AG20443 (cell line): ENCODE measurements around the gene S100A16.
"Not testable (repeated sequence)": the region's sequence is repeated elsewhere in the genome, so short reads cannot be mapped to it uniquely, and the experiment has no call there.

Experiments used
- DNase-seq: peaks from one replicate; pipeline ENCODE4 v3.0.0; 2012; ENCODE audit warnings: low spot score, mixed read lengths

Gene S100A16

DNA sequence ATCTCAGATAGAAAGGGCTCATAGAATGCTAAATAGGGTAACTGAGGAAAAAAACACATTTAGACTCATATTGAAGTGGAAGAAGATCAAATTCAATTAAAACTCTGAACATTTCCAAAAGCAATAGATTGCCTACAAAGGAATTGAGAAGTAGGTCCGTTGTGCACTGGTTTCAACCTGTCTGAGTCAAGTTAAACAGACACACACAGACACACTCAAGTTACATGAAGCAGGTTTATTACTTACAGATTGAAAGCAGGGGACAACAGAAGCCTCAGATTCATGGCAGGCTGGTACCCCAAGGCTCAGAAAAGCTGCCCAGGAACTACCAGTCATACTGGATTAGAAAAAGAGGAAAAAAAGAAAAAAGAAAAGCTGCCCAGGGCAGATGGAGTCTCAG is 26.6 kb downstream of the S100A16 start:
- no peak for DNase-seq

DNA sequence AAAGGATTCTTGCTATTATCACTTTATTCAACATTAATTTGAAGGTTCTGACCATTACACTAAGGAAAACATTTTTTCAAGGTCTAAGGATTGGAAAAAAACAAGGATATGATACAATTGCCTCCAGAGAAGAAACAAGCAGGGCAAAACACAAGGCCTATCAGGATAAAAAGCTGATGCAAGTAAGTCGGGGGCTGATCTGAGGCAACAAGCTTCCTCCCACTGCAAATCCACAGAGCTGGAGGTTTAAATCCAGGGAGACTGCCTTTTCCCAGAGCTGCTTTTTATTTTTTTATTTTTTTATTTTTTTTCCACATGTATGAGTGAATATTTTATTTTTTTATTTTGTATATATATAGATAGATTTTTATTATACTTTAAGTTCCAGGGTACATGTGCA is 27.9 kb downstream of the S100A16 start:
- DNase-seq = no peak

DNA sequence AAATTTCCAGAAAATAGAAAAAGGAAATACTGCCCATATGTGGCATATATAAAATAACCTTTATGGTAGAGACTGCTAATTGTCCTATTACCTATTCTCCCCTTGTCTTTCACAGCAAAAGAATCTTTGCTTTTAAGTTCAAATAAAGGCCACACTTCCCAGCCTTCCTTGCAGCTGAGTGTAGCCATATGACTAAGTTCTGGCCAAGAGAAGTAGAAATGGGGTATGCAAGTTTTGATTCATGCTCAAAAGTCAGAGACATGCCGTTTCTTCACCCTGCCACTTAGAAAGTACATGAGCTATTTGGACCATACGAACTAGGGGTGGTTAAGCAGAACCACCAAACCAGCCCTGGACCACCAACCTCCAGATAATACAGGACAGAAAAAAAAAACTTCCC is 29.0 kb downstream of the S100A16 start:
- no peak for DNase-seq

DNA sequence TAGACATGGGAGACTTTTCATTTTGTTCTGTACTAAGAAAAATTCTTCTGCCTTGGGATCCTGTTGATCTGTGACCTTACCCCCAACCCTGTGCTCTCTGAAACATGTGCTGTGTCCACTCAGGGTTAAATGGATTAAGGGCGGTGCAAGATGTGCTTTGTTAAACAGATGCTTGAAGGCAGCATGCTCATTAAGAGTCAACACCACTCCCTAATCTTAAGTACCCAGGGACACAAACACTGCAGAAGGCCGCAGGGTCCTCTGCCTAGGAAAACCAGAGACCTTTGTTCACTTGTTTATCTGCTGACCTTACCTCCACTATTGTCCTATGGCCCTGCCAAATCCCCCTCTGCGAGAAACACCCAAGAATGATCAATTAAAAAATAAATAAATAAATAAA is 29.4 kb downstream of the S100A16 start:
- DNase-seq = not testable (repeated sequence)

DNA sequence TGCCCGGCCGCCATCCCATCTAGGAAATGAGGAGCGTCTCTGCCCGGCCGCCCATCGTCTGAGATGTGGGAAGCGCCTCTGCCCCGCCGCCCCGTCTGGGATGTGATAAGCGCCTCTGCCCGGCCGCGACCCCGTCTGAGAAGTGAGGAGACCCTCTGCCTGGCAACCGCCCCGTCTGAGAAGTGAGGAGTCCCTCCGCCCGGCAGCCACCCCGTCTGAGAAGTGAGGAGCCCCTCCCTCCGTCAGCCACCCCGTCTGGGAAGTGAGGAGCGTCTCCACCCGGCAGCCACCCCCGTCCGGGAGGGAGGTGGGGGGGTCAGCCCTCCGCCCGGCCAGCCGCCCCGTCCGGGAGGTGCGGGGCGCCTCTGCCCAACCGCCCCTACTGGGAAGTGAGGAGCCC is 30.1 kb downstream of the S100A16 start:
- not testable (repeated sequence) for DNase-seq

DNA sequence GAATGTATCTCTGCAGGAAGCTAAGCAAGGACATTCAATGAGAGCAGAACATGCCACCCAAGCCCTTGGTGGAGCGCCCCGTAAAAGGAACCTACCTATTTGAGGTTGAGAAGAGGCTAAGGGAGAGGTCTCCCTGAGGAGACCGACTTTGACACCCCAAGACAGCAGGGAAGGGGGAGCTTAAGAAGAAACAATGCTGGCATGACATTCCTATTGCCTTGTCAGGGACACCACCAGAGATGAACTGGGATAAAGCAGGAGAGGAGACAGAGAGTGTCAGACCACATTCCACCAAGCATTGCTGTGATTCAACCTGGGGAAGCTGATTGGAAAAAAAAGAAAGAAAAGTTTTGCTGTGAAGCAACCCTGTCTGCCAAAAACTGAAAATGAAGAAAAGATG is 34.0 kb downstream of the S100A16 start:
- DNase-seq = peak; percentile 34

DNA sequence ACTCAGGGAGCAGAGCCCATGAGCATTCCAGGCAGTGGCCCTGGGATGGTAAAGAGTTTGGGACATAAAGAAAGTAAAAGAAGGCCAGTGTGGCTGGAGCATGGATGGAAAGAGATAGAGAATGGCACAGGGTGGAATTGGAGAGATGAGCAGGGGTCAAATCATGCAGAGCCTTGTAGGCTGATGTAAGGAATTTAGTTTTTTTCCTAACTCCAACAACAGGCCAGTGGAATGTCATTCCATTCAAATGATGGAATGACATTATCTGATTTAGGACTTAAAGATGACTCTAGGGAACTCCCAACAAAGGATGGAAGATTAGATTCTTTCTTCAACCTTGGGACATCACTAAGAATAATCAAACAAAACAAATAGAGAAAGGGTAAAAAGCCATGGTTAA is 34.4 kb downstream of the S100A16 start:
- peak; percentile 36 for DNase-seq

DNA sequence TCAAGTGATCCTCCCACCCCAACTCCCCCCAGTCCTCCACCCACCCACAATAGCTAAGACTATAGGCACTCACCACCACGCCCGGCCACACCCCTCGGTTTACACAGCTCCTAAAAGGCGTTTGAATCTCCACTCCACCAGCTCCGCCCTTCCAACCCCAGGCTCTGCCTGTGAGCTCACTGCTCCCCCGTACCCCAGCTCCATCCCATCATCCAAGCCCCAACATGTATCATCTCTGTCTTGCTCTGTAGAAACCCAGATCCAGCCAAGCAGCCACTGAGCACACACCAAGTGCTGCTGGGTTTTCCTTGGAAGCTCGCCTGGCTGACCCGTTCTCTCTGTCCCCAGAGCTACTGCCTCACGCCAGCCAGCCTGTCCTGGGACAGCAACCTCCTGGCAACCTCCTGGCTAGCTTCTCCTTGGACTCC is 35.3 kb downstream of the S100A16 start:
- no peak for DNase-seq

DNA sequence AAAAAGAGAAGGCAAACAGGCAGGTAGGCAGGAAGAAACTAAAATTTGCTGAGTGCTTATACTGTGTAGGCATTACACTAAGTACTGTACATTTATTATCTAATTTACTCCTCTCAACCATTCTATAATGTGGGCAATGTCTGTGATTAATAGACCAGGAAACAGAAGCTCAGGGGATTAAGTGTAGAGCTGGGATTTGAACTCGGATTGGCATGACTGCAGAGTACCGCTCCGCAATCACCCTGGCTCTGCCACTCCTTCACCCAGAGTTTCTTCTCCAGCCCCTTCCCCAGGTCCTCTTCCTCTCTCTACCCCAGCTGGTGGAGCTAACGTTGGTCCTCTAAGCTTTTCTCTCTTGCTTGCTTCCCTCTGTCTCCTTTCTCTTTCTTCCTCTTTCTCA is 35.8 kb downstream of the S100A16 start:
- DNase-seq = no peak

DNA sequence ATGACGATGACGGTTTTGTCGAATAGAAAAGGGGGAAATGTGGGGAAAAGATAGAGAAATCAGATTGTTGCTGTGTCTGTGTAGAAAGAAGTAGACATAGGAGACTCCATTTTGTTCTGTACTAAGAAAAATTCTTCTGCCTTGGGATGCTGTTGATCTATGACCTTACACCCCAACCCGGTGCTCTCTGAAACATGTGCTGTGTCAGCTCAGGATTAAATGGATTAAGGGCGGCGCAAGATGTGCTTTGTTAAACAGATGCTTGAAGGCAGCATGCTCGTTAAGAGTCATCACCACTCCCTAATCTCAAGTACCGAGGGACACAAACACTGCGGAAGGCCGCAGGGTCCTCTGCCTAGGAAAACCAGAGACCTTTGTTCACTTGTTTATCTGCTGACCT is 37.4 kb downstream of the S100A16 start:
- not testable (repeated sequence) for DNase-seq

DNA sequence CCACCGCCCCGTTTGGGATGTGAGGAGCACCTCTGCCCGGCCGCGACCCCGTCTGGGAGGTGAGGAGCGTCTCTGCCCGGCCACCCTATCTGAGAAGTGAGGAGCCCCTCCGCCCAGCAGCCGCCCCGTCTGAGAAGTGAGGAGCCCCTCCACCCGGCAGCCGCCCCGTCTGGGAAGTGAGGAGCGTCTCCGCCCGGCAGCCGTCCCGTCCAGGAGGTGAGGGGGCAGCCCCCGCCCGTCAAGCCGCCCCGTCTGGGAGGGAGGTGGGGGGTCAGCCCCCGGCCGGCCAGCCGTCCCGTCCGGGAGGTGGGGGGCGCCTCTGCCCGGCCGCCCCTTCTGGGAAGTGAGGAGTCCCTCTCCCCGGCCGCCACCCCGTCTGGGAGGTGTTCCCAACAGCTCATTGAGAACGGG is 37.9 kb downstream of the S100A16 start:
- DNase-seq = not testable (repeated sequence)

DNA sequence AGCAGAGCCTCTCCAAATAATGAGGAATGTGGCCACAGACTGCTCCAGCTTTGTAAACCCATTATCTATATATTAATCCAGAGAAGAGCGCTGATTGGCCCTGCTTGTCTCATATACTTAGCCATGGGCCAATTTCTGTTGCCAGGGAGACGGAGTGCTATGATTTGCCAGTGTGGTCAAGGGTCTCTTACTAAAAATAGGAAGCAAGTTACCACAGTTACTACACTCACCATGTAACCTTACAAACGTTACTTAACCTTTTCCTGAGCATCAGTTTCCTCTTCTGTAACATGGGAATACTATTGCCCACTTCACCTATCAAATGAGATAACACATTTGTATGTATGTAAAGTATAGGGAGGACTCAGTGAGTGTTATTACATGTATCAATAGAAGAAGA is 39.6 kb downstream of the S100A16 start:
- DNase-seq = no peak

DNA sequence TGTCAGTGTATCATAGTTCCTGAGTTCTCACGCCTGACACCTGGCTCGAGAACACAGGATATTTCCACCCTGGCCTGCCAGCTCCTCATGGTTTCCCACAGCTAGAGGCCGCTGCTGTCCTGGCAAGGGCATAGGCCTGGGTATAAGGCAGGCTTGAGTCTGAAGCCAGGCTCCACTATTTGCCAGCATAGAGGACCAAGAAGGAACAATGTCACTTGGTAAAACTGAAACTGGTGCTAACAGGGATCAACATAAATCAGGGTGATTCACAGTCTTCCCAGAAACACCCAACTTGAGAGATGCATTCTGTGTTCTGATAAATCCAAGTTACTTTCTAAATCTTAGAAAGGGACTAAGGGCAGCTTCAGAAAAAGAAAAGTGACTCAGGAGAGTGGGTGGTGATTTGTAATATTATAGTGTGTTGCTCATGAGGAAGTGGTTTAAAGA is 40.3 kb downstream of the S100A16 start:
- DNase-seq = peak; percentile 85

DNA sequence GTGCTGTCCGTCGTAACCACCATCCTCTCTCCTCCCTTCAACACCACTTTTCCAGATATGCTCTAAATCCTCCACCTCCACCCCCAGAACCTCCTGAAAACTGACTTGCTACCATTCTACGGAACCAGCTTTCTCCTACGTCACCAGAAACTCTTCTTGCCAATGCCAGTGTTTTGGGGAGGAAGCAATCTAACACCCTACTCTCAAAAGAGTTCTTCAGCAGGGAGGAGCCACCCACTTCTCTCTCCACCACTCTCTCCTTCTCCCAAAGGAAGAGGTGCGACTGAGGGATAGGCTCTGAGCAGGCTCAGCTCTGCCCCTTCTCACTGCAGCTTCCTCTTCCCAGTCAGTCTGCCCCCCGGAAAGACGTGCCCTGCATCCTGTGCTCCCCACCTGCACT is 41.2 kb downstream of the S100A16 start:
- no peak for DNase-seq

DNA sequence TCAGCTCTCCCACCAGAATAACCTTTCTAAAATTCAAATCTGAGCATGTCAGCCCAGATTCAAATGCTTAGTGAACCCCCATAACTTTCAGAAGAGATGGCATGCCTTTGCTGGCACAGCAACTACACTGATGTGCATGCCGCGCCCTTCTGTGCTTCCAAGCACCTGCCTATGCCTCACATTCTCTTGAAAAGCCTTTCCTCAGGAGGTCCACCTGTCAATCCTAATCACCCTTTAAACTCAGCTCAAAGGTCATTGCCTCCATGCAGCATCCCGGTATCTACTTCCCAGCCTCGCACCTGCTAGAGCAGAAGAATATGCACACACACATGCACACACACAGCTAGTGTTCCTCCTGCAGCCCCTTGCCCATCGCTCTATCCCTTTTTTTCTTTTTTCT is 42.1 kb downstream of the S100A16 start:
- no peak for DNase-seq

DNA sequence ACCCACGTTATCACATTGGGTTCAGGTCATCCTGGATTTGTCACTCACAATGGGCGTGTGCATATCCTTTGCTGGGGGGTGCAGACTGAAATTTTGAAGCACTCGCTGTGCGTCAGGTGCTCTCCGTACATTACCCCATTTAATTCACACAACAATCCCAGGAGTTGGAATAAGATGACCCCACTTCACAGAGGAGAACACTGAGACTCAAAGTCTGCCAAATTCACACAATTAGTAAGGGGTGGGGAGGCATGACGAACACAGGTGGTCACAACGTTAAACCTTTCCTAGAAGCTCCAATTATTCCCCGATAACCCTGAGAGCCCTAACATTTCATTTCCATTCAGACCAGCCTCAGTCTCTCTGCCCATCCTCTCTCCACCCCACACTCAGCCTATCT is 43.5 kb downstream of the S100A16 start:
- DNase-seq = no peak

DNA sequence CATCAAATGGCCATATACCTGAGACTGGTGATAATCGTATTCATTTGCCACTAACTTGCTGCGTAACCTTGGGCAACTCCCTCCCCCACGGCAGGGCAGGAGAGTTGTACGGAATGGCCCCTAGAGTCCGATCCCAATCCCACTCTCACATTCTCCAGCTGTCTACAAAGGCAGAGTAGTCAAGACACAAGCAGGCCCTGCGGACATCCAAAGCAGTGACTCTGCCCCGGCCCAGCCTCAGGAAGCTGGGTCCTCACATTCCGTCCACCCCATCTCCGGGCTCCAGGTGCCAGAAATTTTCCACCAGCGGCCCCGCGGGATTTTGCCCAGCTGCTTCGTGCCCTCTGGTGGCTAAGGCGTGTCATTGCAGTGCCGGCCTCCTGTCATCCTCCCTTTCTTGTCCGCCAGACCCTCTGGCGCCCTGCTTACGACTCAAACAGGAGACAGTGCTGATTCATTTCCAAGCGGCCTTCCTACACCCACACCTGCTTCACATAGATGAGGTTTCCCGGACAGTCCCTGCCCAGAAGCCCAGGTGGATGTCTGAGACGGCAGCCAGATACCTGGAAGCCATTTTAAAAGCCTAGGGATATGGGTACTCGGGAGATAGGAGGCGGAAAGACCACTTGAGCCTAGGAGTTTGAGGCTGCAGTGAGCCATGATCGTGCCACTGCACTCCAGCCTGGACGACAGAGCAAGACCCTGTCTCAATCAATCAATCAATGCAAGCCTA is 44.4 kb downstream of the S100A16 start:
- DNase-seq = peak; percentile 90

DNA sequence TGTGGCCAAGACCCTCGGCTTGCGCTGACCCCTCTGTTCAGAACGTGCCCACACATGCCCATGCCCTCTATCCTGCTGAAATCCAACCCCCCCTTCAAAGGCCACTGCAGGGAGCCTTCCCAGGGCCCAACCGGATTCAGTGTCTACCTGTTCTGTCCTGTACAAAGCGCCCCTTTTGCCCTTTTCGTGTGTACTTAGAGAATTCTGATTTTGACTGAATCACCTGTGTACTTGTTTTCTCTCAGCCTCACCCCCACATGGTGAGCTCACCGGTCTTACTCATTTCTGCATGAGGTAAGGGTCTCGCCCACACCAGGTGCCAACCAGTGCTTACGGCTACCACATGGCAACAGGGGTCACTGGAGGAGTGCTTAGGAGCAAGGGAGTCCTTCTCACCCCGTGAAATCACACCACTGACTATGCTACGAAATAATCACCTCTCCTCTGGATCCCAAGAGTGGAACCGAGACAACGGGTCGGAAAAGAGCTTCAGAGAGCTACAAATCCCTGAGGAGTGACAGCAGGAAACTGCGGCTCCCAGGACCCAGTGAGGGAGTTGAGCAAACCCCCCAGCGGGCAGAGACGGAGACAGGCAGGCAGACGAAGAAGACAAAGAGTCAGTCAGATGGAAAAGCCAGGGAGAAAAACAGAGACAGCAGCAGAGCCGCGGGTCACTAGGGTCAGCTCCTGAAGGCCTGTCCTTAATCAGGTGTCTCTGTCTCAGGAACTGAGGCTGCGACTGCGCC is 45.1 kb downstream of the S100A16 start:
- no peak for DNase-seq

DNA sequence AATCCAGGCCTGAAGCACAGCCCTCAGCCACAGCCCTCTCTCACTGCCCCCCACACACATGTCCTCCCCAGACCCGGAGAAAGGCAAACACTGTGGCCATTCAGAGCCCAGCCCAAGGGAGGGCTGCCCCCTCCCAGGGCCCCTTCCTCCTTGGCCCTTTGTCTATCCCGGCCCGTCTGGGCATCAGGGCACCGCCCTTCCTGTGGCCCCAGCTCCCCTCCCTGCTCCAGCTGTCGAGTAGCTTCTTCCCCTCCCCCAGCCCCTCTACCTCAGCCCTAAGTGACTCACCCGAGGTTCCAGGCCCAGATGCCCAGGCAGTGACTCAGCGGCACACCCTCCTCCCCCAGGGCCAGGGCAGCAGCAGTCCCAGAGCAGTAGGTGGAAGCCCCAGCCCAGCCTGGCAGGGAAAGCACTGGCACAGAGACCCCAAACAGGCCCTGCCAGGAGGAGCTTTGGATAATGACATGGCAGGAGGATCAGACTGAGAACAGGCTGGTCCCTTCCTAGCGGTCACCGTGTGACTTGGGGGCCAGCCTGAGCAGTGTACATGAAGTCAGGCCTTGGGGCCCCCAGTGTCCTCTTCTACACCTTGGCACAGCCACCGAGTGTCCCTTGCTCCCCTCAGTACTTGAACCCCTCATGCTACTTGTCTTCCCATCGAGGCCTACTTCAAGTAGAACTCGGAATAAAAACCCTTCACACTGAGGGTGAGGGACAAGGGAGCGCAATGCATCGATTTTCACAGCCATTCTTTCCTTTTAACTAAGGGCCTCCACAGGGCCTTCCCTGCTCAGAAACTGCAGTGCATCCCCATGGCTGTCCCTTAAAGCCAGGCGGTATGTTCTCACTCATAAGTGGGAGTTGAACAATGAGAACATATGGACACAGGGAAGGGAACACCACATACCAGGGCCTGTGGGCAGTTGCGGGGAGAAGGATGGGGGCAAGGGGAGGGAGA is 46.2 kb downstream of the S100A16 start:
- DNase-seq = peak; percentile 98

DNA sequence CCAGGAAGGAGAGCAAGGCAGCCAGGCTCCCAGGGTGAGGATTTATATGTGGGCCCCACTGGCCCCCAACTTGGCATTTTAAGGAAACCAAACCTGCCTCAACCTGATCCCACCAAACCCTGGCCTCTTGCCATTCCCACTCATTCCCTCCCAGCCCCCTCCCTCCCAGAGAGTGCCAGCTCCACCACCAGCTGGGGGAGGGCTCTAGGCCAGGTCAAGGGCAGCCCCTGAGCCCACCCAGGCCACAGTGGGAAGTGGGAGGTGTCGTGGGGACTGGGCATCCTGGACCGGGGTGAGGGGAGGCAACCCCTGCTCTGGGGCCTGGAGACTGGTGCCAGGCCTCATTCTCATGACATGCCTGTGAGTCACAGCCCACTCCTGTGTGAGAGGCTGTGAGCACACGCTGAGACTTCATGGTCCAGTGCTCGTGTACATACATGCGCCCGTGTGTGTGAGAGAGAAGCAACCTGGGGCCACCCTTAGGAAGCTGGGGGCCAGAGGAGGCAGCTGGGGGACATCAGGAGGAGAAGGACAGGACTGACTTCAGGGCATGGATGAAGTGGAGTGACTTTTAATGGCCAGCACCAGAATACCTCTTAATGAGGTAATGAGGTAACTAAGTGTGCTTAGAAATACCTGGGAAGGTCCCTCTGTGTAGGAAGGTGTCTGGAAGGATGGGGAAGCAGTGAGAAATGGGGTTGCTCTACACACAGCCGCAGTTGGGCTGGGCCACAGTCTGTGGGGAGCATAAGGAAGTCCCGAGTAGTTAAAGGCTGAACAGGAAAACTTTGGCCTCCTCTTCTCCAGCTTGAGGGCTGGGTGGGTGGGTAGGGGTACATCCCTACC is 47.2 kb downstream of the S100A16 start, which contains the start of gene S100A2:
S100A2 (minus strand) TSS at position 316 of the 846 bp plus-strand sequence. CDS start 1,967 bp downstream, outside the sequence.
- peak; percentile 92 for DNase-seq

DNA sequence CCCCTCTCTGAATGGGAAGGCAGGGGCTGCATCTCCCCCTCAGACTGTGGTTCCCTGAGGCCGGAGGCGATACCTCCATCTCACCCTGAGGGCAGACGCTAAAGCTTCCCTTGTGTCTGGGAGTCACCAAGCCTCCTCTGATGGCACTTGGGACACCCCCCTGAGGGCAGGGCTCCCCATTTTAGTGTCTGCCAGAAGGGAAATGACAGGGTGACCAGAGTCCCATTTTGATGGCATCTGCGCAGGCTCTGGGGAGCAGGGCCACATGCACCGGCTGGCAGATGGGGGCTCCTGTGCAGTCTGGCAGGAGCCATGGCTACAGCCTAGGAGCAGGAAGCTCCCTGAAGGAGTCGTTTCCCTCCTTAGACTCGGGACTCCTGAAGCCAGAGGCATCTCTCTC is 48.9 kb downstream of the S100A16 start:
- DNase-seq = no peak
